Esophagus mucosa (tissue), 1 donor: ENCODE measurements around the gene HOXB2. TPM values are rescaled to one million over a fixed set of nuclear protein-coding genes. Genes with fewer than 3 reads are reported as not detected.
"Not testable (repeated sequence)": the region's sequence is repeated elsewhere in the genome, so short reads cannot be mapped to it uniquely, and the experiment has no call there.

Experiments used
- ATAC-seq: fragments of 200-7000 bp; cut with Tn5 transposase; one replicate; pipeline ENCODE4 v1.9.1; 2020
- total RNA-seq: library from RNA; stranded (reverse); gene quantifications from one replicate; pipeline ENCODE4 v1.2.4, GENCODE V29; 2023
- donor health status: DM: yes; HTN: yes; CAD: no.

HOXB2 gene
- total RNA-seq, 1 donor from 2014 or later, result 14.1 TPM

- no peak for ATAC-seq
These were observed 30.4 kb downstream of the HOXB2 start for GRCh38 chr17:48514477-48514876.

- no peak for ATAC-seq
These were observed 31.0 kb downstream of the HOXB2 start for GRCh38 chr17:48513666-48514455.

GRCh38 chr17:48513097-48513496 lies 31.8 kb downstream of the HOXB2 start:
- ATAC-seq, result no peak

GRCh38 chr17:48510761-48511604 lies 33.9 kb downstream of the HOXB2 start:
- peak; percentile 36 for ATAC-seq

- no peak for ATAC-seq
These were observed 34.5 kb downstream of the HOXB2 start for GRCh38 chr17:48510381-48510760.

- not testable (repeated sequence) for ATAC-seq
These were observed 35.2 kb downstream of the HOXB2 start for GRCh38 chr17:48509708-48510107.

- ATAC-seq, result no peak
These were observed 38.7 kb downstream of the HOXB2 start for GRCh38 chr17:48506246-48506645.

- peak; percentile 92 for ATAC-seq
These were observed 39.1 kb downstream of the HOXB2 start for GRCh38 chr17:48505788-48506187.

- ATAC-seq, result no peak
These were observed 40.0 kb downstream of the HOXB2 start for GRCh38 chr17:48504953-48505352.

GRCh38 chr17:48503747-48504146 lies 41.2 kb downstream of the HOXB2 start:
- ATAC-seq, result no peak

GRCh38 chr17:48502901-48503300 lies 42.0 kb downstream of the HOXB2 start:
- ATAC-seq, result peak; percentile 38

GRCh38 chr17:48502312-48502711 lies 42.6 kb downstream of the HOXB2 start:
- no peak for ATAC-seq

- no peak for ATAC-seq
These were observed 44.2 kb downstream of the HOXB2 start for GRCh38 chr17:48500435-48501426.

- peak; percentile 40 for ATAC-seq
These were observed 45.0 kb downstream of the HOXB2 start for GRCh38 chr17:48499735-48500434.

GRCh38 chr17:48499248-48499647 lies 45.7 kb downstream of the HOXB2 start:
- peak; percentile 41 for ATAC-seq

GRCh38 chr17:48498164-48498850 lies 46.6 kb downstream of the HOXB2 start:
- no peak for ATAC-seq

GRCh38 chr17:48497103-48497502 lies 47.8 kb downstream of the HOXB2 start:
- no peak for ATAC-seq

GRCh38 chr17:48494335-48494734 lies 50.6 kb downstream of the HOXB2 start:
- ATAC-seq, result peak; percentile 73
